ENCODE results near the gene EIF5.

The EIF5 gene

GRCh38 chr14:103333754-103334643, at the start of gene EIF5:
TSS of gene EIF5 (plus strand) at chr14:103334237. CDS start at chr14:103335861, 1,624 bp downstream.
- no peak for TF ChIP-seq ZNF274 (IDR thresholded peaks at IDR 0.05; ENCODE audit: low read depth, low read length)
- peak within 1 kb of the TSS; percentile 85 for H3K4me3 ChIP-seq (ENCODE audit: low read length)

GRCh38 chr14:103284574-103285467, 49.2 kb upstream of the EIF5 start:
- no peak overlapping the region for H3K4me3 ChIP-seq (ENCODE audit: low read length)
- TF ChIP-seq ZNF274 (IDR thresholded peaks at IDR 0.05; ENCODE audit: low read depth, low read length): no peak

GRCh38 chr14:103286460-103286859, 47.6 kb upstream of the EIF5 start:
- TF ChIP-seq ZNF274 (IDR thresholded peaks at IDR 0.05; ENCODE audit: low read depth, low read length): no peak

GRCh38 chr14:103286968-103287850, 46.8 kb upstream of the EIF5 start:
- H3K4me3 ChIP-seq (ENCODE audit: low read length): no peak overlapping the region
- no peak for TF ChIP-seq ZNF274 (IDR thresholded peaks at IDR 0.05; ENCODE audit: low read depth, low read length)

More at GRCh38 chr14:103286460-103286859, 47.6 kb upstream of the EIF5 start:
- H3K4me3 ChIP-seq (ENCODE audit: low read length): no peak overlapping the region

- TF ChIP-seq ZNF274 (IDR thresholded peaks at IDR 0.05; ENCODE audit: low read depth, low read length): no peak
- H3K4me3 ChIP-seq (ENCODE audit: low read length): no peak overlapping the region
These were observed 45.8 kb upstream of the EIF5 start for GRCh38 chr14:103288076-103288766.

GRCh38 chr14:103290056-103290455, 44.0 kb upstream of the EIF5 start:
- no peak for TF ChIP-seq ZNF274 (IDR thresholded peaks at IDR 0.05; ENCODE audit: low read depth, low read length)
- H3K4me3 ChIP-seq (ENCODE audit: low read length): no peak overlapping the region

- no peak for TF ChIP-seq ZNF274 (IDR thresholded peaks at IDR 0.05; ENCODE audit: low read depth, low read length)
- H3K4me3 ChIP-seq (ENCODE audit: low read length): no peak overlapping the region
These were observed 43.5 kb upstream of the EIF5 start for GRCh38 chr14:103290494-103290893.

- TF ChIP-seq ZNF274 (IDR thresholded peaks at IDR 0.05; ENCODE audit: low read depth, low read length): no peak
These were observed 43.1 kb upstream of the EIF5 start for GRCh38 chr14:103290961-103291360.

GRCh38 chr14:103292426-103293374, 41.3 kb upstream of the EIF5 start:
- TF ChIP-seq ZNF274 (IDR thresholded peaks at IDR 0.05; ENCODE audit: low read depth, low read length): no peak
- H3K4me3 ChIP-seq (ENCODE audit: low read length): no peak overlapping the region

More at GRCh38 chr14:103290961-103291360, 43.1 kb upstream of the EIF5 start:
- H3K4me3 ChIP-seq (ENCODE audit: low read length): no peak overlapping the region

- TF ChIP-seq ZNF274 (IDR thresholded peaks at IDR 0.05; ENCODE audit: low read depth, low read length): no peak
- no peak overlapping the region for H3K4me3 ChIP-seq (ENCODE audit: low read length)
These were observed 40.6 kb upstream of the EIF5 start for GRCh38 chr14:103293465-103293864.

- TF ChIP-seq ZNF274 (IDR thresholded peaks at IDR 0.05; ENCODE audit: low read depth, low read length): no peak
- no peak overlapping the region for H3K4me3 ChIP-seq (ENCODE audit: low read length)
These were observed 39.9 kb upstream of the EIF5 start for GRCh38 chr14:103294091-103294490.

GRCh38 chr14:103296007-103296406, 38.0 kb upstream of the EIF5 start:
- no peak overlapping the region for H3K4me3 ChIP-seq (ENCODE audit: low read length)
- no peak for TF ChIP-seq ZNF274 (IDR thresholded peaks at IDR 0.05; ENCODE audit: low read depth, low read length)

Data from GM08714 (cell line).